HCT116 (cell line): ENCODE measurements around the gene ETFA.

Source experiments
- CTCF ChIP-seq, 3 experiments: fragments of 200-600 bp in 1 of 3; sonication (generic) in 1 of 3; IDR thresholded peaks in 2 of 3; conservative IDR thresholded peaks in 1 of 3; 2 replicates each; pipeline ENCODE4 v1.5.1; 2012 to 2017; ENCODE audit warnings: low read depth in 2 of 3, low read length in 2 of 3, antibody characterized with exemption in 1 of 3, borderline replicate concordance in 1 of 3, control low read depth in 1 of 3, mild to moderate bottlenecking in 1 of 3, mixed read lengths in 1 of 3, mixed run types in 1 of 3, moderate library complexity in 1 of 3; ENCODE audit not compliant: insufficient read depth in 1 of 3
- FOSL1 ChIP-seq: IDR thresholded peaks from 2 replicates; pipeline ENCODE4 v1.6.1; 2012; ENCODE audit warnings: low read depth
- POLR2A ChIP-seq: IDR thresholded peaks from 2 replicates; pipeline ENCODE4 v1.7.0; 2011; ENCODE audit warnings: borderline replicate concordance; ENCODE audit not compliant: insufficient read depth, insufficient read length; ENCODE audit errors: extremely low read depth
- YY1 ChIP-seq: IDR thresholded peaks from 2 replicates; pipeline ENCODE4 v1.6.1; 2011; ENCODE audit warnings: low read length, low read depth, moderate library complexity, mild to moderate bottlenecking; ENCODE audit not compliant: insufficient replicate concordance; ENCODE audit errors: extremely low read depth

GRCh38 chr15:76309601-76310330, 1.5 kb downstream of the ETFA start:
- TF ChIP-seq POLR2A (no peak), FOSL1 (no peak), YY1 (no peak), CTCF (IDR thresholded peaks at IDR 0.05 in 2 of 3, conservative IDR thresholded peaks at IDR 0.05 in 1 of 3; ENCODE audit: borderline replicate concordance in 1 of 3, insufficient read depth in 1 of 3, low read depth in 2 of 3, low read length in 2 of 3) (no peak)
